A549 (cell line): Measurements from ENCODE around the gene HTRA3.

ENCODE experiments used
- CTCF ChIP-seq: fragments of >200 bp; sonication (Bioruptor Twin); formaldehyde crosslinking; IDR thresholded peaks from 3 replicates; pipeline ENCODE4 v1.5.1; 2016
- ZC3H11A ChIP-seq: fragments of 450-650 bp; IDR thresholded peaks from 2 replicates; pipeline ENCODE4 v1.6.1; 2014; ENCODE audit warnings: antibody characterized with exemption, mild to moderate bottlenecking

DNA sequence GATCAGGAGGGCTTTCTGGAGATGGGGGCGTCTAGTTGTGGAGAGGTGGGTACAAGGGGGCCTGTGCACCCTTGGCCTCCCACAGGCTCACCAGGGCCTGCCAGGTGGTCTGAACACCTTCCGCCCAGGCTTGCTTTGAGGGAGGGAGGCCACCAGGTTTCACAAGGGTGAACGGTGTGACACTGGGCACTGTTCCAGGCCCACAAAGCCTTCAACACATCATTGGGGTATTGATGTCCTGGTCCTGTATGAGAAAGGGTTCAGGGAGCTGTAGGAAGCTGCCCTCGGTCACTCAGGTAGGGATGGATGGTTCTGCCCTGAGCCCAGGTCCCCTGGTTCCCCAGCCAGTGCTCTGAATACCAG, 6.0 kb downstream of the HTRA3 start:
- no peak for TF ChIP-seq CTCF
- TF ChIP-seq ZC3H11A = no peak
